ENCODE measurements around the gene RASSF9.

The RASSF9 gene

GRCh38 chr12:85836197-85837090 lies at the start of gene RASSF9:
Gene RASSF9, minus strand, starts transcription at chr12:85836409. Its CDS starts 208 bp downstream, at chr12:85836201.
- no peaks in the 10 kb centered on the region for H3K27me3 Mint-ChIP-seq
- H3K4me3 Mint-ChIP-seq: no peak within 1 kb of the TSS
- H3K9me3 Mint-ChIP-seq: no peaks in the 10 kb centered on the region
- no peaks in the 10 kb centered on the region for H3K36me3 Mint-ChIP-seq
- no peak within 1 kb of the TSS for H3K27ac Mint-ChIP-seq
- H3K4me1 Mint-ChIP-seq: no peaks in the 10 kb centered on the region

DNA sequence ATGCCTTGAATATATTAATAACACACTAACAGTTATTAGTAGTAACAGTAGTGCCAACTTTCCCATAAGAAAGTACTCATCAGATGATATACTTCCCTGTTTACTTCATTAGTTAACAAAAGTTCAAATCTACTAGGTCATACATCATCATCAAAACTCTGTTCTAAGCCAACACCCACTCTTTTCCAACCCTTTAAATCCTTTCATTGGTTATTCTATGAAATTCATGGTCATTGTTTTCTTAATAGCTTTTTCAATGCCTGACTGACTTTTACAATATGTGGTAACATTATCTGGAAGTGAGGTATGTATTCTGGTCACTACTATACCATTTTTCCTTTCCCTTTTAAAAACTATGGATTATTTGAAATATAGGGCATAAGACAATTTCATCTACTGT lies 47.6 kb upstream of the RASSF9 start:
- no peaks in the 10 kb centered on the region for H3K9me3 Mint-ChIP-seq
- no peak overlapping the region for H3K4me3 Mint-ChIP-seq
- H3K4me1 Mint-ChIP-seq: no peaks in the 10 kb centered on the region
- peaks cover 5% of the 10 kb centered on the region for H3K27me3 Mint-ChIP-seq
- no peaks in the 10 kb centered on the region for H3K36me3 Mint-ChIP-seq
- no peak overlapping the region for H3K27ac Mint-ChIP-seq

DNA sequence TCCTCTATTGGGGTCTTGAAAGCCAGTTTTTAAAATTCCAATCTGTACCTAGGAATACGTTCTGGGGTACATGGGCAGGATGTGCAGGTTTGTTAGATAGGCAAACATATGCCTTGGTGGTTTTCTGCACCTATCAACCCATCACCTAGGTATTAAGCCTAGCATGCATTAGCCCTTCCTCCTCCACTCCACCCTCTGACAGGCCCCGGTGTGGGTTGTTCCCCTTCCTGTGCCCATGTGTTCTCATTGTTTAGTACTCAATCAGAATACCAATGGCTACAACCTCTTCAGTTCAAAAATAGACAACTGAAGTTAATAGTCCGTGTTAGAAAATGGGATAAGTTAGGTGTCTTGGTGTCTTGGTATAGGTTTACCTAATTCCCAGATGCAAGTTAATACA lies 41.2 kb upstream of the RASSF9 start:
- Mint-ChIP-seq H3K27me3 (peaks cover 3% of the 10 kb centered on the region), H3K27ac (no peak overlapping the region), H3K36me3 (no peaks in the 10 kb centered on the region), H3K9me3 (no peaks in the 10 kb centered on the region), H3K4me1 (no peaks in the 10 kb centered on the region), H3K4me3 (no peak overlapping the region)

DNA sequence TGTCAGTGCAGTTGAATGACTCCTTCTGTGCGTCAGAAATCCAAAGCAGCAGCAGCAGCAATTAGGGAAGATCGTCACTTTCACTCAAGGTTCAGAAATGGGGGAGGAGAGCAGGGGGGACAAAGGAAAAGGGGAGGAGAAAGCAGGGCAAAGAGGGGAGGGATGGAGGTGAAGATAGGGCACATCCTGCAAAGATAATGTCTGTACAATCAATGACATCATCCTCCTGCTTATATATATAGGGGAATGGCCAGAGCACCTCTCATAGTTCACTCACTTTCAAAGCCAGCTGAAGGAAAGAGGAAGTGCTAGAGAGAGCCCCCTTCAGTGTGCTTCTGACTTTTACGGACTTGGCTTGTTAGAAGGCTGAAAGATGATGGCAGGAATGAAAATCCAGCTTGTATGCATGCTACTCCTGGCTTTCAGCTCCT lies 37.8 kb upstream of the RASSF9 start, which contains the start of gene NTS:
Gene NTS (plus strand): TSS at position 265 of the 431 bp plus-strand sequence. CDS start 109 bp downstream, at position 374.
- H3K27ac Mint-ChIP-seq: no peak within 1 kb of the TSS
- H3K36me3 Mint-ChIP-seq: no peaks in the 10 kb centered on the region
- no peak within 1 kb of the TSS for H3K4me3 Mint-ChIP-seq
- H3K27me3 Mint-ChIP-seq: no peaks in the 10 kb centered on the region
- H3K9me3 Mint-ChIP-seq: no peaks in the 10 kb centered on the region
- H3K4me1 Mint-ChIP-seq: no peaks in the 10 kb centered on the region

DNA sequence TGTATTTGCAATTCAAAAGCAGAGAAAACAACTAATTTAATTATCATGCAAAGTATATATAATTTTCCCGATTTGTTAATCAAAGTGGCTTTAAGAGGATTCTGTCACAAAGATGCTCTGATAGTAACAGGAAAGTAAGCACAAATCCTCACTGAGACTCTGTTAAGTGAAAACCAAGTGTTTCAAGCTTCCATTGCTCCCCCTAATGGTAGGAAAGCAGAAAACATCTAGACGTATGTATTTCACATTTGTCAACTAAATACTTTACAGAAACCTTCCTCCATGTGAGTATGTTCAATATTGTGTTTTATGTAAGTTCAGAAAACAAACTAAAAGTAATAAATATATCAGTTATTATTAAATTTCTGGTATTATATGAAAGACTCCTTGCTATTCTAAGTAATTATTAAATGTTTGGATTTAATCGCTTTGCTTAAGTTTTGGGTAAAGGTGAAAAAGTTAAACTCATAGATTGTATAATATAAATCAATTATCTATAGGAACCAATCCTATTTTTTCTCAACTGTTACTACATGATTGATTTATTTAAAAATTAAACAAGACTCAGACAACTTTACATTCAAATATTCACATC lies 36.4 kb upstream of the RASSF9 start:
- Mint-ChIP-seq H3K27ac (no peak overlapping the region), H3K27me3 (no peaks in the 10 kb centered on the region), H3K4me1 (no peaks in the 10 kb centered on the region), H3K4me3 (no peak overlapping the region), H3K36me3 (no peaks in the 10 kb centered on the region), H3K9me3 (no peaks in the 10 kb centered on the region)

DNA sequence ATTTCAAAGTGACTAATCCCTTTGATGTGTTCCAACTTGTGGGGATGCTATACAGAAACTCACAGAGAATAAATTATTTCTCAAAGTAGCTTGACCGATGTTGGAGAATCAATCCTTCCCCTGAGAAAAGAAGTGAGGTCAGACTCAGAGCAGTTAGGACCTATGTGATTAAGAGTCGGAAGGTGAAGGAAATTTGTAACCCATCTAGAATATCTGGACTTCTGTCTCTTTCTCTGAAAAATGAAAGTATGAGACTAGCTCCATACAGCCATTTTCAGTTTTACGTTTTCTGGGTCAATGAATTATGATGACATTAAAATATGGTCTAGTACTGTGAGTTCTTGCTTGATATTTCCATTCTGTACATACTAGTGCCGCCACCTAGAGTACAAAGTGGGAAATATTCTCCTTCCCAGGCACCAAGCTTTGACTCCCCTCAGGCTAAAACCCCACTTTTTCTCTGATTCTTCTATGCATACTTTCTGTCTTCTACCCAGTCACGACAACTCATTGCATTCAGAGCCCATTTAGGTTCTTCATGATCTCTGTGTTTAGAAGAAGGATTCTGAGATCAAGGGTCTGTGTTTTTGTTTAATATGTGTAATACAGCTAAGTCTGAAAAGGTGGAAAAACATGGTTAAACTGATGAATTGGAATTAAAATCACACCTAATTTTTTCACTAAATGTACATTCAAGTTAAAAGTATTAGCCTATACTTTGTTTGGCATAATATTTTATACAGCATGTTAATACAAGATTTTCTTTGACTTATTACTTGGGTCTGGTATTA lies 31.0 kb upstream of the RASSF9 start:
- H3K9me3 Mint-ChIP-seq: no peaks in the 10 kb centered on the region
- no peaks in the 10 kb centered on the region for H3K27me3 Mint-ChIP-seq
- no peak overlapping the region for H3K4me3 Mint-ChIP-seq
- H3K4me1 Mint-ChIP-seq: no peaks in the 10 kb centered on the region
- H3K36me3 Mint-ChIP-seq: no peaks in the 10 kb centered on the region
- H3K27ac Mint-ChIP-seq: no peak overlapping the region

DNA sequence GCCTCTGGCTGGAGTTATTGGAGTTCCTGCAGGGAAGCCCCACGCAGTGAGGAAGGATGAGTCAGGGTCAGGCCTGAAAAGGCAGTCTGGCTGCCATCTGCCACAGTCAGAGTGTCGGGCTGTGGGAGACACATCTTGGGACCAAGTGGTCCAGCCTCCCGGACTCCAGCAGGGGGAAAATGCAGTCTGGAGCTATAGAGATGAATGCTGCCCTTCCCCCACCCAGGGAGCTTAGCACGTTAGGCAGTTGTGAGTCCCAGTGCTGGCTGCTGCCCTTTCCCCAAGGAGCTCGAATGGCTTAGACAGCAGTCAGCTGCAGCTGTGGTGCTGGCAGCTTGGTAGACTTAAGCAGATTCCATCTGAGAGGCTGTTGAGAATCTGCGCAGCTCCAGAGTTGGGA lies 29.7 kb upstream of the RASSF9 start:
- H3K9me3 Mint-ChIP-seq: no peaks in the 10 kb centered on the region
- no peak overlapping the region for H3K27ac Mint-ChIP-seq
- H3K4me3 Mint-ChIP-seq: no peak overlapping the region
- H3K27me3 Mint-ChIP-seq: no peaks in the 10 kb centered on the region
- H3K4me1 Mint-ChIP-seq: no peaks in the 10 kb centered on the region
- H3K36me3 Mint-ChIP-seq: no peaks in the 10 kb centered on the region

GRCh38 chr12:85856966-85857365 lies 20.8 kb upstream of the RASSF9 start:
- Mint-ChIP-seq H3K9me3 (no peaks in the 10 kb centered on the region), H3K36me3 (no peaks in the 10 kb centered on the region), H3K27me3 (no peaks in the 10 kb centered on the region), H3K4me3 (no peak overlapping the region), H3K27ac (no peak overlapping the region), H3K4me1 (no peaks in the 10 kb centered on the region)

DNA sequence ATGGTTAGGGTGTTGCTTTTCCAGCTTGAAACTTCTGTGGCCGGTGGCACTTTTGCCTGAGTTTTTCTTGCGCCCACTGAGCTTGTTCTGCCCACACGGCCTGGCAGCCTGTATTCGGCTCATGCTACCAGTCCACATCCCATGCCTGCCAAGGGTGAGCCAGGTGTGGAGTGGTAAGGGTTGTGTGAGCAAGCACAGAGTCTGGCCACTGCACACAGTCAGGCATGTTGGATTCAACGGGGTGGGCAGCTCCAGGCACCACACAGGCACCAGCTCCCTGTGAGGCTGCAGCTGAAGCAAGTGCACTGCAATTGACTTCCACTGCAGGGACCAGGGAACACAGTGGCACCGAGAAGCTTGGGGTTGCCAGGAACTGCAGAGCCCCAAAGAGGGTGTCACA lies 19.1 kb upstream of the RASSF9 start:
- Mint-ChIP-seq H3K4me1 (no peaks in the 10 kb centered on the region), H3K27me3 (no peaks in the 10 kb centered on the region), H3K36me3 (no peaks in the 10 kb centered on the region), H3K4me3 (no peak overlapping the region), H3K27ac (no peak overlapping the region), H3K9me3 (no peaks in the 10 kb centered on the region)

DNA sequence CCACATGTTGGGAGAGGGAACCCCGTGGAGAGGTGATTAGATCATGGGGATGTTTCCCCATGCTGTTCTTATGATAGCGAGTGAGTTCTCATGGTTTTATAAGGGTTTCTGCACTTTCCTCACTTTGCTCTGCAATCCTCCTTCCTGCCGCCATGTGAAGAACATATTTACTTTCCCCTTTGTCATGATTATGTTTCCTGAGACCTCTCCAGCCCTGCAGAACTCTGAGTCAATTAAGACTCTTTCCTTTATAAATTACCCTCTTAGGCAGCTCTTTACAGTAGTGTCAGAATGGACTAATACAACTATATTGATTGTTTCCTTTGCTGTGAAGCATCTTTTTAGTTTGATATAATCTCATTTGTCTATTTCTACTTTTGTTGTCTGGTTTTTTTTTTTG lies 13.1 kb upstream of the RASSF9 start:
- no peaks in the 10 kb centered on the region for H3K9me3 Mint-ChIP-seq
- no peak overlapping the region for H3K4me3 Mint-ChIP-seq
- no peaks in the 10 kb centered on the region for H3K36me3 Mint-ChIP-seq
- no peak overlapping the region for H3K27ac Mint-ChIP-seq
- no peaks in the 10 kb centered on the region for H3K27me3 Mint-ChIP-seq
- no peaks in the 10 kb centered on the region for H3K4me1 Mint-ChIP-seq

GRCh38 chr12:85843606-85844310 lies 7.5 kb upstream of the RASSF9 start:
- Mint-ChIP-seq H3K27ac (no peak overlapping the region), H3K9me3 (no peaks in the 10 kb centered on the region), H3K4me1 (no peaks in the 10 kb centered on the region), H3K36me3 (no peaks in the 10 kb centered on the region), H3K4me3 (no peak overlapping the region), H3K27me3 (no peaks in the 10 kb centered on the region)

DNA sequence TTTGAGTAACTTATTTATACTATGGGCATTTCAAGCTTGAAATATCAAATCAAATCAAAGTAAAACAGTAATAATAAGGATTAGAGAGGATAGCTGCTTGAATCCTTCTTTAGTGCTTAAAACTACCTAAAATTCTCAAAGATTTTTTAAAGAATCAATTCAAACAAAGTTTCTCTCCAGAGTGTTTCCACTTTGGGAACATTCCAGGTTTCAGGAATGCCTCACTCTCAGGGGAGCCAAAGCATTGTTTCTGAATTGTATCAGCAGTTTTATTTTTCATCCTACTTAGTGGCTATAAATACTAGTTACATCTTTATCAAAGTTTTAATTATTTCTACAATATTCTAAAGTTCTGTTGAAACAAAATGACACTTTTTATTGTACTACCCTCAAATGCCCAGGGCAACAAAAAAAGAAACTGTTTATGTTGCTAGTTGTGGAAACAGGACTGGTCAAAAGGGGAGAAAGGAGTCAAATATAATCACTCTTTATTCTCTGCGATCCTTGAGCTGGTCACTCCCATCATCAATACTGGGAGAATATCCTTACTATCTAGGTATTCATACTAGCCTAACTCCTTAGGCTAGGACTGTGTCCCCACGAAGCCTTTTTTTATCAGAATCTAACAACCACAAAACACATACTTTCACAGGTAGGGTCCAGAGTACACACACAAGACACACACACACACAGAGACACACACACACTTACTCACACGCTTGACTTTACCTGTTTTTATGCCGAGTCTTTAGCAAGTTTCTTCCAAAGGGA lies 598 bp downstream of the RASSF9 start:
- H3K27me3 Mint-ChIP-seq: no peaks in the 10 kb centered on the region
- H3K4me3 Mint-ChIP-seq: no peak overlapping the region
- H3K27ac Mint-ChIP-seq: no peak overlapping the region
- H3K36me3 Mint-ChIP-seq: no peaks in the 10 kb centered on the region
- H3K9me3 Mint-ChIP-seq: no peaks in the 10 kb centered on the region
- no peaks in the 10 kb centered on the region for H3K4me1 Mint-ChIP-seq

DNA sequence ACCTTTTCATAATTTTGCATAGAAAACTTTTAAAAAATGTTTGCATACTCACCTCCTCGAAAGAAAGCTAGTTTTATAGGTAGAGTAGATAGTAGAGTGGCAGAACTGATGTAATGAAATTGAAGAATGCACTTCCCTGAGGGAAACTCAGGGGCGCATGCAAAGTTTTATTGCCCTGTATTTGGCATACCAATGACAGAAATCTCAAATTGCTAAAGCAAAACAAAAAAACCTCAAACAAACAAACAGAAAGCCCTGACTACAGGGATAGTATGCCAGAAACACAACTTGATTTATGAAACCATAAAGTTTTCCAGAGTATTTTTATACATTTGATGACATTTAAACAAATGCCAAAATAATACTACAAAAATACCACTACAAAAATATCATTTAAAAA lies 1.8 kb downstream of the RASSF9 start:
- Mint-ChIP-seq H3K9me3 (no peaks in the 10 kb centered on the region), H3K4me1 (no peaks in the 10 kb centered on the region), H3K4me3 (no peak overlapping the region), H3K36me3 (no peaks in the 10 kb centered on the region), H3K27ac (no peak overlapping the region), H3K27me3 (no peaks in the 10 kb centered on the region)

- Mint-ChIP-seq H3K27ac (no peak overlapping the region), H3K4me1 (no peaks in the 10 kb centered on the region), H3K27me3 (no peaks in the 10 kb centered on the region), H3K36me3 (no peaks in the 10 kb centered on the region), H3K4me3 (no peak overlapping the region), H3K9me3 (no peaks in the 10 kb centered on the region)
Observed at GRCh38 chr12:85833579-85833978, 2.6 kb downstream of the RASSF9 start.
